ENCODE measurements around the gene NEXN.

The NEXN gene

GRCh38 chr1:77888081-77888780 is at the start of gene NEXN:
Gene NEXN, plus strand, starts transcription at chr1:77888624. Its CDS starts 27,483 bp downstream, at chr1:77916107.
- TF ChIP-seq, protein P1, sequence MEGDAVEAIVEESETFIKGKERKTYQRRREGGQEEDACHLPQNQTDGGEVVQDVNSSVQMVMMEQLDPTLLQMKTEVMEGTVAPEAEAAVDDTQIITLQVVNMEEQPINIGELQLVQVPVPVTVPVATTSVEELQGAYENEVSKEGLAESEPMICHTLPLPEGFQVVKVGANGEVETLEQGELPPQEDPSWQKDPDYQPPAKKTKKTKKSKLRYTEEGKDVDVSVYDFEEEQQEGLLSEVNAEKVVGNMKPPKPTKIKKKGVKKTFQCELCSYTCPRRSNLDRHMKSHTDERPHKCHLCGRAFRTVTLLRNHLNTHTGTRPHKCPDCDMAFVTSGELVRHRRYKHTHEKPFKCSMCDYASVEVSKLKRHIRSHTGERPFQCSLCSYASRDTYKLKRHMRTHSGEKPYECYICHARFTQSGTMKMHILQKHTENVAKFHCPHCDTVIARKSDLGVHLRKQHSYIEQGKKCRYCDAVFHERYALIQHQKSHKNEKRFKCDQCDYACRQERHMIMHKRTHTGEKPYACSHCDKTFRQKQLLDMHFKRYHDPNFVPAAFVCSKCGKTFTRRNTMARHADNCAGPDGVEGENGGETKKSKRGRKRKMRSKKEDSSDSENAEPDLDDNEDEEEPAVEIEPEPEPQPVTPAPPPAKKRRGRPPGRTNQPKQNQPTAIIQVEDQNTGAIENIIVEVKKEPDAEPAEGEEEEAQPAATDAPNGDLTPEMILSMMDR (IDR thresholded peaks at IDR 0.05; ENCODE audit: low read depth, low read length, missing control alignments): peak; percentile 46
- peak within 1 kb of the TSS; percentile 93 for H3K4me3 ChIP-seq (ENCODE audit: low read depth, low read length)
- DNase-seq: peak; percentile 76
- no peaks in the 10 kb centered on the region for H3K27me3 ChIP-seq (replicated peaks)
- H3K36me3 ChIP-seq (replicated peaks): peaks cover 5% of the 10 kb centered on the region
- peak within 1 kb of the TSS; percentile 90 for H3K27ac ChIP-seq
- in situ Hi-C loops (cut with HindIII; ENCODE audit: low pct_ligation_motif_present, low sequenced_read_pairs): no loop called here

- in situ Hi-C loops (cut with HindIII; ENCODE audit: low pct_ligation_motif_present, low sequenced_read_pairs): no loop called here
- Histone ChIP-seq H3K27me3 (replicated peaks) (no peaks in the 10 kb centered on the region), H3K27ac (no peak overlapping the region), H3K4me3 (ENCODE audit: low read depth, low read length) (no peak overlapping the region), H3K36me3 (replicated peaks) (peaks cover 2% of the 10 kb centered on the region)
- TF ChIP-seq, protein P1 (IDR thresholded peaks at IDR 0.05; ENCODE audit: low read depth, low read length, missing control alignments): no peak
- DNase-seq: no peak
Observed at GRCh38 chr1:77841574-77841973, 46.9 kb upstream of the NEXN start.

DNA sequence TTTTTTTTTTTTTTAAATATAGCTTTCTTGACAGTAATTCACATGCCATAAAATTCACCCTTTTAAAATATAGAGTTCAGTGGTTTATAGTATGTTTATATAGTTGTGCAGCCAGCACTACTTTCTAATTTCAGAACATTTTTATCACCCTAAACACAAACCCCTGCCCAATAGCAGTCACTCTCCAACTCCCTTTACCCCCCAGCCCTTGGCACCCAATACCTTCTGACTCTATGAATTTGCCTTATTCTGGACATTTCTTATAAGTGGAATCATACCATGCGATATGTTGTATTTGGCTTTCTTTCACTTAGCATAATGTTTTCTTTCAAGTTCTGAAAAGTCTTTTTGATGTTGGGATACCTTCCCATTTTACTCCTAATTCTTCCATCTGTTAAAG is 42.5 kb upstream of the NEXN start:
- TF ChIP-seq, protein P1 (IDR thresholded peaks at IDR 0.05; ENCODE audit: low read depth, low read length, missing control alignments): no peak
- Histone ChIP-seq H3K27ac (no peak overlapping the region), H3K4me3 (ENCODE audit: low read depth, low read length) (no peak overlapping the region), H3K36me3 (replicated peaks) (no peaks in the 10 kb centered on the region), H3K27me3 (replicated peaks) (no peaks in the 10 kb centered on the region)
- in situ Hi-C loops (cut with HindIII; ENCODE audit: low pct_ligation_motif_present, low sequenced_read_pairs): no loop called here
- DNase-seq: no peak

GRCh38 chr1:77846966-77847365 is 41.5 kb upstream of the NEXN start:
- in situ Hi-C loops (cut with HindIII; ENCODE audit: low pct_ligation_motif_present, low sequenced_read_pairs): no loop called here
- Histone ChIP-seq H3K4me3 (ENCODE audit: low read depth, low read length) (no peak overlapping the region), H3K27me3 (replicated peaks) (no peaks in the 10 kb centered on the region), H3K36me3 (replicated peaks) (no peaks in the 10 kb centered on the region), H3K27ac (no peak overlapping the region)
- TF ChIP-seq, protein P1 (IDR thresholded peaks at IDR 0.05; ENCODE audit: low read depth, low read length, missing control alignments): no peak
- no peak for DNase-seq

GRCh38 chr1:77847621-77848080 is 40.8 kb upstream of the NEXN start:
- no peaks in the 10 kb centered on the region for H3K27me3 ChIP-seq (replicated peaks)
- H3K36me3 ChIP-seq (replicated peaks): no peaks in the 10 kb centered on the region
- no peak overlapping the region for H3K4me3 ChIP-seq (ENCODE audit: low read depth, low read length)
- no peak for DNase-seq
- no peak overlapping the region for H3K27ac ChIP-seq
- TF ChIP-seq, protein P1 (IDR thresholded peaks at IDR 0.05; ENCODE audit: low read depth, low read length, missing control alignments): no peak
- in situ Hi-C loops (cut with HindIII; ENCODE audit: low pct_ligation_motif_present, low sequenced_read_pairs): no loop called here

DNA sequence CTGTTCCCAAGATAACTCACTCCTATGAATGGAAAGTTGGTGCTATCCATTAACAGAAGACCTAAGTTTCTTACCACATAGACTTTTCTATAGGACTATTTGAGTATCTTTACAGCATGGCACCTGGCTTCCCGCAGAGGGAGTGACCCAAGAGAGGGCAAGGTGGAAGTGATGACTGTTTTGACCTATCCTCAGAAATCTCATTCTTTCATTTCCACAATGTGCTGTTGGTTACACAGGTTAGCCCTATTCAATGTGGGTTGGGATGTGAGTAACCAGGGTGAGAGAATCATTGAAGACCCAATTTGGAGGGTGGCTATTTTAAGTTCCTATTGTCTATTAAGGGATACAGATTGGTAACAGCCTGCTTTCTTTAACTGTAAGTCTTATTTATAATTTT is 38.3 kb upstream of the NEXN start:
- no peak for DNase-seq
- TF ChIP-seq, protein P1 (IDR thresholded peaks at IDR 0.05; ENCODE audit: low read depth, low read length, missing control alignments): no peak
- in situ Hi-C loops (cut with HindIII; ENCODE audit: low pct_ligation_motif_present, low sequenced_read_pairs): no loop called here

More for the DNA sequence above, 38.3 kb upstream of the NEXN start:
- Histone ChIP-seq H3K36me3 (replicated peaks) (no peaks in the 10 kb centered on the region), H3K4me3 (ENCODE audit: low read depth, low read length) (no peak overlapping the region), H3K27me3 (replicated peaks) (no peaks in the 10 kb centered on the region), H3K27ac (no peak overlapping the region)

Data from brain microvascular endothelial cell (primary cell).